Stomach (tissue), 4 donors: ENCODE data around the gene PLD2.

Experiments
- CTCF ChIP-seq, 7 experiments: fragments of 450-650 bp in 4 of 7; fragments of 200-600 bp in 3 of 7; sonication (generic) in 3 of 7; IDR thresholded peaks; one replicate each; pipeline ENCODE4 v1.5.1; 2016 to 2019; ENCODE audit warnings: antibody characterized with exemption in 7 of 7, control low read depth in 2 of 7, mild to moderate bottlenecking in 1 of 7
- POLR2A ChIP-seq, 4 donors: fragments of 450-650 bp; IDR thresholded peaks; one replicate each; pipeline ENCODE4 v1.6.1; 2016; ENCODE audit warnings: antibody characterized with exemption in 4 of 4, control low read depth in 2 of 4, mild to moderate bottlenecking in 1 of 4, moderate library complexity in 1 of 4

GRCh38 chr17:4796552-4796920 lies 10.4 kb upstream of the PLD2 start:
- TF ChIP-seq CTCF (IDR thresholded peaks at IDR 0.05): no peak
- no peak for TF ChIP-seq POLR2A (IDR thresholded peaks at IDR 0.05)
